ENCODE results near the gene NFKBIB. TPM values are rescaled to one million over a fixed set of nuclear protein-coding genes. Genes with fewer than 3 reads are reported as not detected.

Gene NFKBIB
- total RNA-seq, 1 experiment from 2014 or later, result 43.7 TPM

- no peak overlapping the region for H2AFZ ChIP-seq (ENCODE audit: low read length)
- TF ChIP-seq EZH2 (IDR thresholded peaks at IDR 0.05; ENCODE audit: low read length, unreplicated experiment) (no peak), CTCF (conservative IDR thresholded peaks at IDR 0.05; ENCODE audit: low read depth, low read length) (no peak), EZH2phosphoT487 (IDR thresholded peaks at IDR 0.05; ENCODE audit: borderline replicate concordance, low read length) (no peak)
- H3K36me3 ChIP-seq (ENCODE audit: low read depth, low read length), result no peaks in the 10 kb centered on the region
- no peak overlapping the region for H3K27ac ChIP-seq (ENCODE audit: low read length)
- no peaks in the 10 kb centered on the region for H3K79me2 ChIP-seq (ENCODE audit: low read length)
- ChIA-PET CTCF (no interaction called here), POLR2A (ENCODE audit: unreplicated experiment) (no interaction called here)
- no peaks in the 10 kb centered on the region for H4K20me1 ChIP-seq (ENCODE audit: low read length)
- H3K4me1 ChIP-seq (ENCODE audit: insufficient read depth, low read length), result no peaks in the 10 kb centered on the region
- no peaks in the 10 kb centered on the region for H3K9me3 ChIP-seq (ENCODE audit: low read length)
- H3K4me2 ChIP-seq (ENCODE audit: low read length), result no peak overlapping the region
- intact Hi-C loops (cut with micrococcal nuclease), result no loop called here
- no peak for ATAC-seq
- TSS peak; percentile 78 for BruUV-seq (replicated peaks)
- no peaks in the 10 kb centered on the region for H3K27me3 ChIP-seq (ENCODE audit: low read length)
- no peak for DNase-seq
- H3K9me2 ChIP-seq (replicated peaks; ENCODE audit: low read length), result no peaks in the 10 kb centered on the region
- H3F3A ChIP-seq (ENCODE audit: low read length, unreplicated experiment), result no peaks in the 10 kb centered on the region
- no peak overlapping the region for H3K9ac ChIP-seq (ENCODE audit: low read length)
- H3K4me3 ChIP-seq (ENCODE audit: low read length), result no peak overlapping the region
Measured at GRCh38 chr19:38878575-38879399, 21.0 kb upstream of the NFKBIB start.

GRCh38 chr19:38879400-38879751 is 20.4 kb upstream of the NFKBIB start:
- Histone ChIP-seq H3K27me3 (ENCODE audit: low read length) (no peaks in the 10 kb centered on the region), H3K27ac (ENCODE audit: low read length) (no peak overlapping the region), H3K9me3 (ENCODE audit: low read length) (no peaks in the 10 kb centered on the region), H3K4me1 (ENCODE audit: insufficient read depth, low read length) (no peaks in the 10 kb centered on the region), H3F3A (ENCODE audit: low read length, unreplicated experiment) (no peaks in the 10 kb centered on the region), H3K9ac (ENCODE audit: low read length) (no peak overlapping the region), H3K9me2 (replicated peaks; ENCODE audit: low read length) (no peaks in the 10 kb centered on the region), H3K79me2 (ENCODE audit: low read length) (no peaks in the 10 kb centered on the region), H4K20me1 (ENCODE audit: low read length) (no peaks in the 10 kb centered on the region), H3K36me3 (ENCODE audit: low read depth, low read length) (no peaks in the 10 kb centered on the region), H2AFZ (ENCODE audit: low read length) (no peak overlapping the region), H3K4me2 (ENCODE audit: low read length) (no peak overlapping the region), H3K4me3 (ENCODE audit: low read length) (no peak overlapping the region)
- DNase-seq (no peak), ATAC-seq (no peak)
- TF ChIP-seq EZH2phosphoT487 (IDR thresholded peaks at IDR 0.05; ENCODE audit: borderline replicate concordance, low read length), result no peak
- TF ChIP-seq CTCF (conservative IDR thresholded peaks at IDR 0.05; ENCODE audit: low read depth, low read length), result no peak
- no peak for TF ChIP-seq EZH2 (IDR thresholded peaks at IDR 0.05; ENCODE audit: low read length, unreplicated experiment)
- POLR2A ChIA-PET (ENCODE audit: unreplicated experiment), result no interaction called here
- BruUV-seq (replicated peaks), result no TSS peak
- intact Hi-C loops (cut with micrococcal nuclease), result no loop called here
- CTCF ChIA-PET, result no interaction called here

GRCh38 chr19:38880076-38880881 is 19.5 kb upstream of the NFKBIB start:
- intact Hi-C loops (cut with micrococcal nuclease), result no loop called here
- CTCF ChIA-PET, result no interaction called here
- Histone ChIP-seq H3F3A (ENCODE audit: low read length, unreplicated experiment) (no peaks in the 10 kb centered on the region), H2AFZ (ENCODE audit: low read length) (no peak overlapping the region), H3K9me2 (replicated peaks; ENCODE audit: low read length) (no peaks in the 10 kb centered on the region), H4K20me1 (ENCODE audit: low read length) (no peaks in the 10 kb centered on the region), H3K9ac (ENCODE audit: low read length) (no peak overlapping the region), H3K4me3 (ENCODE audit: low read length) (no peak overlapping the region), H3K27me3 (ENCODE audit: low read length) (no peaks in the 10 kb centered on the region), H3K79me2 (ENCODE audit: low read length) (no peaks in the 10 kb centered on the region), H3K9me3 (ENCODE audit: low read length) (no peaks in the 10 kb centered on the region), H3K4me1 (ENCODE audit: insufficient read depth, low read length) (no peaks in the 10 kb centered on the region), H3K36me3 (ENCODE audit: low read depth, low read length) (no peaks in the 10 kb centered on the region), H3K4me2 (ENCODE audit: low read length) (no peak overlapping the region), H3K27ac (ENCODE audit: low read length) (no peak overlapping the region)
- ATAC-seq (no peak), DNase-seq (no peak)
- POLR2A ChIA-PET (ENCODE audit: unreplicated experiment), result no interaction called here
- TF ChIP-seq EZH2 (IDR thresholded peaks at IDR 0.05; ENCODE audit: low read length, unreplicated experiment), result no peak
- no peak for TF ChIP-seq EZH2phosphoT487 (IDR thresholded peaks at IDR 0.05; ENCODE audit: borderline replicate concordance, low read length)
- TF ChIP-seq CTCF (conservative IDR thresholded peaks at IDR 0.05; ENCODE audit: low read depth, low read length), result no peak
- BruUV-seq (replicated peaks), result no TSS peak

All from PC-3 (cell line).